PC-3 (cell line): ENCODE measurements around the gene VSIG10L2.

Experiments
- CTCF ChIP-seq: fragments of 300-600 bp; sonication (generic); conservative IDR thresholded peaks from 2 replicates; pipeline ENCODE4 v1.5.1; 2017; ENCODE audit warnings: antibody characterized with exemption, low read depth, mild to moderate bottlenecking, low read length
- EZH2 ChIP-seq: fragments of 300-600 bp; sonication (generic); IDR thresholded peaks from one replicate; pipeline ENCODE4 v1.6.1; 2017; ENCODE audit warnings: antibody characterized with exemption, mild to moderate bottlenecking, low read length; ENCODE audit not compliant: unreplicated experiment
- EZH2phosphoT487 ChIP-seq: fragments of 300-600 bp; sonication (generic); IDR thresholded peaks from 2 replicates; pipeline ENCODE4 v1.6.1; 2018; ENCODE audit warnings: mild to moderate bottlenecking, antibody characterized with exemption, low read length, borderline replicate concordance

- no peak for TF ChIP-seq CTCF
- TF ChIP-seq EZH2: no peak
- no peak for TF ChIP-seq EZH2phosphoT487
These were observed 35.5 kb upstream of the VSIG10L2 start for GRCh38 chr11:125910226-125910849.
